A549 (cell line): Measurements from ENCODE around the gene SLC16A8.

Source experiments
- CHD4 ChIP-seq: fragments of 200-600 bp; sonication (generic); IDR thresholded peaks from 2 replicates; pipeline ENCODE4 v1.6.1; 2016; ENCODE audit warnings: antibody characterized with exemption, mild to moderate bottlenecking, borderline replicate concordance
- EP300 ChIP-seq, 2 experiments: fragments of >200 bp; sonication (Bioruptor Twin); formaldehyde crosslinking; IDR thresholded peaks; 2 replicates in 1 of 2; 3 replicates in 1 of 2; pipeline ENCODE4 v1.6.1; 2016 to 2017
- FOSL2 ChIP-seq, 2 experiments: fragments of 450-650 bp in 1 of 2; fragments of >200 bp in 1 of 2; sonication (Bioruptor Twin) in 1 of 2; formaldehyde crosslinking; IDR thresholded peaks; 2 replicates each; pipeline versions ENCODE4 v1.5.0 to v1.6.1; 2016 to 2020; ENCODE audit warnings: mild to moderate bottlenecking in 1 of 2, moderate library complexity in 1 of 2
- POLR2A ChIP-seq: IDR thresholded peaks from 2 replicates; pipeline ENCODE4 v1.6.1; 2012; ENCODE audit warnings: mild to moderate bottlenecking, low read length
- RARB ChIP-seq: fragments of 250-450 bp; sonication (Bioruptor Pico); IDR thresholded peaks from 2 replicates; pipeline ENCODE4 v1.8.0; 2021; ENCODE audit warnings: mild to moderate bottlenecking, moderate library complexity
- TF ChIP-seq, protein P1 (sequence below): fragments of >200 bp; sonication (Bioruptor Twin); formaldehyde crosslinking; IDR thresholded peaks from 3 replicates; pipeline ENCODE4 v1.5.1; 2016
- TF ChIP-seq, protein P2 (sequence below): fragments of 250-450 bp; sonication (Bioruptor Pico); IDR thresholded peaks from 2 replicates; pipeline ENCODE4 v1.5.0; 2021; ENCODE audit warnings: mild to moderate bottlenecking, moderate library complexity, borderline replicate concordance
- TF ChIP-seq, protein P3 (sequence below): fragments of 450-650 bp; IDR thresholded peaks from 2 replicates; pipeline ENCODE4 v1.6.1; 2014; ENCODE audit warnings: antibody characterized with exemption
- TF ChIP-seq, protein P4 (sequence below): fragments of 200-600 bp; sonication (generic); IDR thresholded peaks from 2 replicates; pipeline ENCODE4 v1.6.1; 2016; ENCODE audit warnings: antibody characterized with exemption, mild to moderate bottlenecking, moderate library complexity

DNA sequence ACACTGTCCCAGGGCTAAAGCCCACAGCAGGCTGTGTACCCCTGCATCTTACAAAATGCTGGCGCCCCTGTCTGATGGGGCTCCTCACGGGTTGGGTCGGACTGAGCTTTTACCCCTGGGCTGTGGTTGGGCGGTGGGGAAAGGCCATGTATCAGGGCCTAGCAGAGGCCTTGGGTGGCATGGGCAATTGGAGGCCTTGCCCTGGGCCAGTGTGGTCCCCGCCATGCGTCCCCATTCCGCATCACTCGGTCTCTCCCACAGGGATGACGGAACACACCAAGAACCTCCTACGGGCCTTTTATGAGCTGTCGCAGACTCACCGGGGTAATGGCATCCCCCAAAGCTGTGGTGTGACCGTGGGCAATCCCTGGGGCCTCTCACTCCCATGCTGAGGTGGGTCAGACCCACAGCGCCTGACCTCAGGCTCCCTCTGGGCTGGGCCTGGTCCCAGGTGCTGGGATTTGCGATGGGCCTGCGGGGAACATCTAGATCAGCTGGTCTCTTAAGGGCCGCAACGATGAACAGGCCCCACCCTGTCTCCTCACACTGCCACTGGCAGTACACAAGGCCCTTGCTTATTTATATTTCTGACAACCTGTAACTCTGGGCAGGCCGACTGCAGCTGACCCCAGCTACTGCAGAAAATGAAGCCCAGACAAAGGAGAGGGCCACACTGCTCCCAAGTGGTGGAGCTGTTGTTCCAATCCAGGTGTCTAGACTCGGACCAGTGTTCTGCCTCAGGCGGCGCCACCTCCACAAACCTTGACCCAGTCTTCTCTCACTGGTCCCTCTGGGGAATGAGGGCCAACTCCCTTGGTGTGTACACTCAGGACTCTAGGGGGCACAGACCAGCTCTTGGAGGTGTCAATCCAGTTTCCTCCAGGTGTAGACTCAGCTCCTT, 12.3 kb downstream of the SLC16A8 start:
- no peak for TF ChIP-seq POLR2A
- no peak for TF ChIP-seq CHD4
- no peak for TF ChIP-seq EP300 (IDR thresholded peaks at IDR 0.05)
- TF ChIP-seq, protein P1, sequence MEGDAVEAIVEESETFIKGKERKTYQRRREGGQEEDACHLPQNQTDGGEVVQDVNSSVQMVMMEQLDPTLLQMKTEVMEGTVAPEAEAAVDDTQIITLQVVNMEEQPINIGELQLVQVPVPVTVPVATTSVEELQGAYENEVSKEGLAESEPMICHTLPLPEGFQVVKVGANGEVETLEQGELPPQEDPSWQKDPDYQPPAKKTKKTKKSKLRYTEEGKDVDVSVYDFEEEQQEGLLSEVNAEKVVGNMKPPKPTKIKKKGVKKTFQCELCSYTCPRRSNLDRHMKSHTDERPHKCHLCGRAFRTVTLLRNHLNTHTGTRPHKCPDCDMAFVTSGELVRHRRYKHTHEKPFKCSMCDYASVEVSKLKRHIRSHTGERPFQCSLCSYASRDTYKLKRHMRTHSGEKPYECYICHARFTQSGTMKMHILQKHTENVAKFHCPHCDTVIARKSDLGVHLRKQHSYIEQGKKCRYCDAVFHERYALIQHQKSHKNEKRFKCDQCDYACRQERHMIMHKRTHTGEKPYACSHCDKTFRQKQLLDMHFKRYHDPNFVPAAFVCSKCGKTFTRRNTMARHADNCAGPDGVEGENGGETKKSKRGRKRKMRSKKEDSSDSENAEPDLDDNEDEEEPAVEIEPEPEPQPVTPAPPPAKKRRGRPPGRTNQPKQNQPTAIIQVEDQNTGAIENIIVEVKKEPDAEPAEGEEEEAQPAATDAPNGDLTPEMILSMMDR: no peak
- TF ChIP-seq FOSL2 (IDR thresholded peaks at IDR 0.05): no peak
- no peak for TF ChIP-seq FOSL2 (CRISPR knock-in tag; IDR thresholded peaks at IDR 0.05)
- TF ChIP-seq, protein P2, sequence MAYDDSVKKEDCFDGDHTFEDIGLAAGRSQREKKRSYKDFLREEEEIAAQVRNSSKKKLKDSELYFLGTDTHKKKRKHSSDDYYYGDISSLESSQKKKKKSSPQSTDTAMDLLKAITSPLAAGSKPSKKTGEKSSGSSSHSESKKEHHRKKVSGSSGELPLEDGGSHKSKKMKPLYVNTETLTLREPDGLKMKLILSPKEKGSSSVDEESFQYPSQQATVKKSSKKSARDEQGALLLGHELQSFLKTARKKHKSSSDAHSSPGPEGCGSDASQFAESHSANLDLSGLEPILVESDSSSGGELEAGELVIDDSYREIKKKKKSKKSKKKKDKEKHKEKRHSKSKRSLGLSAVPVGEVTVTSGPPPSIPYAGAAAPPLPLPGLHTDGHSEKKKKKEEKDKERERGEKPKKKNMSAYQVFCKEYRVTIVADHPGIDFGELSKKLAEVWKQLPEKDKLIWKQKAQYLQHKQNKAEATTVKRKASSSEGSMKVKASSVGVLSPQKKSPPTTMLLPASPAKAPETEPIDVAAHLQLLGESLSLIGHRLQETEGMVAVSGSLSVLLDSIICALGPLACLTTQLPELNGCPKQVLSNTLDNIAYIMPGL: no peak
- TF ChIP-seq, protein P3, sequence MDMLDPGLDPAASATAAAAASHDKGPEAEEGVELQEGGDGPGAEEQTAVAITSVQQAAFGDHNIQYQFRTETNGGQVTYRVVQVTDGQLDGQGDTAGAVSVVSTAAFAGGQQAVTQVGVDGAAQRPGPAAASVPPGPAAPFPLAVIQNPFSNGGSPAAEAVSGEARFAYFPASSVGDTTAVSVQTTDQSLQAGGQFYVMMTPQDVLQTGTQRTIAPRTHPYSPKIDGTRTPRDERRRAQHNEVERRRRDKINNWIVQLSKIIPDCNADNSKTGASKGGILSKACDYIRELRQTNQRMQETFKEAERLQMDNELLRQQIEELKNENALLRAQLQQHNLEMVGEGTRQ: no peak
- no peak for TF ChIP-seq RARB (CRISPR knock-in tag)
- TF ChIP-seq, protein P4, sequence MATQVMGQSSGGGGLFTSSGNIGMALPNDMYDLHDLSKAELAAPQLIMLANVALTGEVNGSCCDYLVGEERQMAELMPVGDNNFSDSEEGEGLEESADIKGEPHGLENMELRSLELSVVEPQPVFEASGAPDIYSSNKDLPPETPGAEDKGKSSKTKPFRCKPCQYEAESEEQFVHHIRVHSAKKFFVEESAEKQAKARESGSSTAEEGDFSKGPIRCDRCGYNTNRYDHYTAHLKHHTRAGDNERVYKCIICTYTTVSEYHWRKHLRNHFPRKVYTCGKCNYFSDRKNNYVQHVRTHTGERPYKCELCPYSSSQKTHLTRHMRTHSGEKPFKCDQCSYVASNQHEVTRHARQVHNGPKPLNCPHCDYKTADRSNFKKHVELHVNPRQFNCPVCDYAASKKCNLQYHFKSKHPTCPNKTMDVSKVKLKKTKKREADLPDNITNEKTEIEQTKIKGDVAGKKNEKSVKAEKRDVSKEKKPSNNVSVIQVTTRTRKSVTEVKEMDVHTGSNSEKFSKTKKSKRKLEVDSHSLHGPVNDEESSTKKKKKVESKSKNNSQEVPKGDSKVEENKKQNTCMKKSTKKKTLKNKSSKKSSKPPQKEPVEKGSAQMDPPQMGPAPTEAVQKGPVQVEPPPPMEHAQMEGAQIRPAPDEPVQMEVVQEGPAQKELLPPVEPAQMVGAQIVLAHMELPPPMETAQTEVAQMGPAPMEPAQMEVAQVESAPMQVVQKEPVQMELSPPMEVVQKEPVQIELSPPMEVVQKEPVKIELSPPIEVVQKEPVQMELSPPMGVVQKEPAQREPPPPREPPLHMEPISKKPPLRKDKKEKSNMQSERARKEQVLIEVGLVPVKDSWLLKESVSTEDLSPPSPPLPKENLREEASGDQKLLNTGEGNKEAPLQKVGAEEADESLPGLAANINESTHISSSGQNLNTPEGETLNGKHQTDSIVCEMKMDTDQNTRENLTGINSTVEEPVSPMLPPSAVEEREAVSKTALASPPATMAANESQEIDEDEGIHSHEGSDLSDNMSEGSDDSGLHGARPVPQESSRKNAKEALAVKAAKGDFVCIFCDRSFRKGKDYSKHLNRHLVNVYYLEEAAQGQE: no peak
